Right kidney (tissue), 1 donor: Measurements from ENCODE around the gene SLC30A7.
"Not testable (repeated sequence)": the region's sequence is repeated elsewhere in the genome, so short reads cannot be mapped to it uniquely, and the experiment has no call there.

Experiments used
- DNase-seq: peaks from one replicate; pipeline ENCODE4 v3.0.0-alpha.2; 2016

SLC30A7 gene

GRCh38 chr1:100936194-100936967 is 40.5 kb downstream of the SLC30A7 start:
- no peak for DNase-seq

GRCh38 chr1:100941098-100941527 is 45.2 kb downstream of the SLC30A7 start:
- no peak for DNase-seq

- DNase-seq: no peak
Observed at GRCh38 chr1:100941580-100942216, 45.8 kb downstream of the SLC30A7 start.

- DNase-seq: no peak
Observed at GRCh38 chr1:100942304-100943046, 46.6 kb downstream of the SLC30A7 start.

- no peak for DNase-seq
Observed at GRCh38 chr1:100943533-100943932, 47.6 kb downstream of the SLC30A7 start.

- not testable (repeated sequence) for DNase-seq
Observed at GRCh38 chr1:100946064-100946463, 50.2 kb downstream of the SLC30A7 start.

- not testable (repeated sequence) for DNase-seq
Observed at GRCh38 chr1:100947816-100948215, 51.9 kb downstream of the SLC30A7 start.

- DNase-seq: not testable (repeated sequence)
Observed at GRCh38 chr1:100948721-100949405, 53.0 kb downstream of the SLC30A7 start.

GRCh38 chr1:100949515-100950158 is 53.7 kb downstream of the SLC30A7 start:
- peak; percentile 17 for DNase-seq

GRCh38 chr1:100950337-100950736 is 54.4 kb downstream of the SLC30A7 start:
- DNase-seq: no peak

GRCh38 chr1:100950781-100951180 is 54.9 kb downstream of the SLC30A7 start:
- DNase-seq: peak; percentile 18

- DNase-seq: no peak
Observed at GRCh38 chr1:100952104-100952745, 56.3 kb downstream of the SLC30A7 start.

GRCh38 chr1:100952970-100953369 is 57.1 kb downstream of the SLC30A7 start:
- DNase-seq: not testable (repeated sequence)

- DNase-seq: no peak
Observed at GRCh38 chr1:100953960-100954730, 58.3 kb downstream of the SLC30A7 start.

GRCh38 chr1:100955322-100955721 is 59.4 kb downstream of the SLC30A7 start:
- no peak for DNase-seq

GRCh38 chr1:100959502-100960060 is 63.7 kb downstream of the SLC30A7 start:
- no peak for DNase-seq

- DNase-seq: no peak
Observed at GRCh38 chr1:100960098-100960497, 64.2 kb downstream of the SLC30A7 start.

- no peak for DNase-seq
Observed at GRCh38 chr1:100968621-100969020, 72.7 kb downstream of the SLC30A7 start.

- no peak for DNase-seq
Observed at GRCh38 chr1:100969327-100969726, 73.4 kb downstream of the SLC30A7 start.

- no peak for DNase-seq
Observed at GRCh38 chr1:100971021-100971420, 75.1 kb downstream of the SLC30A7 start.
